ENCODE measurements around the gene SSH2. TPM values are rescaled to one million over a fixed set of nuclear protein-coding genes. Genes with fewer than 3 reads are reported as not detected.

SSH2 gene
- total RNA-seq, 4 donors from 2014 or later: 140 to 241 (median 172) TPM

DNA sequence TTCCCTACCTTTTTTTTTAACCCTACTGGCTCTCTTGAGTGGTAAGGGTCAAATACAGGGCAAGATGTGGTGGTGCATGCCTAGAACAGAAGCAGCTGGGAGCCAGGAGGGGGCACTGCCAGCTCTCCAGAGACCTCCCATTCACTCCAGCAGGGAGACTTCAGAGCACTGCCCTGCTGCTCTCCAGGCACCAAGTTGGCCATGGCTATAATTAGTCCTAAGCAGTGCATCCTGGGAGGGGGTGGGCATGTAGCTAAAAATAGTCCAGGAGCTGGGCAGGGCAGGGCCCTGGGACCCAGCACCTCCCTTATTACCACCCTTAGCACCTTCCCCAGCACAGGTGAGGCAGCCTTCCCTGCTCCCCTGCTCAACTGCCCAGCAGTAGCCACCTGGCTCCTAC, 310.8 kb downstream of the SSH2 start:
- DNase-seq (peak; percentile 73 to 92), ATAC-seq (peak; percentile 39 to 53)
- peak overlapping the region; percentile 98 to 100 (median 99) for H3K27ac ChIP-seq
- no peaks in the 10 kb centered on the region for H3K27me3 ChIP-seq
- peak overlapping the region; percentile 45 to 99 (median 92) for H3K4me3 ChIP-seq
- intact Hi-C loops (cut with DNase I; ENCODE audit: low total_unique reads) (loop anchor here (1.0 kb wide), 2 partner anchors 160 to 311 kb away; partner anchors contain the start of gene SSH2), in situ Hi-C loops (cut with MboI; ENCODE audit: low sequenced_read_pairs in 4 of 4) (loop anchor here in 3 of 4 donors (25.0 kb wide), 2 partner anchors 293 to 318 kb away; partner anchors contain the start of genes EFCAB5 (in 2 of the 3) and SSH2 (in 2 of the 3))
- H3K4me1 ChIP-seq: peaks cover 72% of the 10 kb centered on the region in 2 donors
- peak; percentile 81 to 82 for TF ChIP-seq POLR2A (IDR thresholded peaks at IDR 0.05)
- TF ChIP-seq, protein P1, sequence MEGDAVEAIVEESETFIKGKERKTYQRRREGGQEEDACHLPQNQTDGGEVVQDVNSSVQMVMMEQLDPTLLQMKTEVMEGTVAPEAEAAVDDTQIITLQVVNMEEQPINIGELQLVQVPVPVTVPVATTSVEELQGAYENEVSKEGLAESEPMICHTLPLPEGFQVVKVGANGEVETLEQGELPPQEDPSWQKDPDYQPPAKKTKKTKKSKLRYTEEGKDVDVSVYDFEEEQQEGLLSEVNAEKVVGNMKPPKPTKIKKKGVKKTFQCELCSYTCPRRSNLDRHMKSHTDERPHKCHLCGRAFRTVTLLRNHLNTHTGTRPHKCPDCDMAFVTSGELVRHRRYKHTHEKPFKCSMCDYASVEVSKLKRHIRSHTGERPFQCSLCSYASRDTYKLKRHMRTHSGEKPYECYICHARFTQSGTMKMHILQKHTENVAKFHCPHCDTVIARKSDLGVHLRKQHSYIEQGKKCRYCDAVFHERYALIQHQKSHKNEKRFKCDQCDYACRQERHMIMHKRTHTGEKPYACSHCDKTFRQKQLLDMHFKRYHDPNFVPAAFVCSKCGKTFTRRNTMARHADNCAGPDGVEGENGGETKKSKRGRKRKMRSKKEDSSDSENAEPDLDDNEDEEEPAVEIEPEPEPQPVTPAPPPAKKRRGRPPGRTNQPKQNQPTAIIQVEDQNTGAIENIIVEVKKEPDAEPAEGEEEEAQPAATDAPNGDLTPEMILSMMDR (IDR thresholded peaks at IDR 0.05 in 4 of 5, conservative IDR thresholded peaks at IDR 0.05 in 1 of 5): peak in 4 of 5 experiments; percentile 11 to 50 (median 32)
- H3K36me3 ChIP-seq: peaks cover 0 to 21% of the 10 kb centered on the region in 2 donors
- H3K9me3 ChIP-seq: no peaks in the 10 kb centered on the region

DNA sequence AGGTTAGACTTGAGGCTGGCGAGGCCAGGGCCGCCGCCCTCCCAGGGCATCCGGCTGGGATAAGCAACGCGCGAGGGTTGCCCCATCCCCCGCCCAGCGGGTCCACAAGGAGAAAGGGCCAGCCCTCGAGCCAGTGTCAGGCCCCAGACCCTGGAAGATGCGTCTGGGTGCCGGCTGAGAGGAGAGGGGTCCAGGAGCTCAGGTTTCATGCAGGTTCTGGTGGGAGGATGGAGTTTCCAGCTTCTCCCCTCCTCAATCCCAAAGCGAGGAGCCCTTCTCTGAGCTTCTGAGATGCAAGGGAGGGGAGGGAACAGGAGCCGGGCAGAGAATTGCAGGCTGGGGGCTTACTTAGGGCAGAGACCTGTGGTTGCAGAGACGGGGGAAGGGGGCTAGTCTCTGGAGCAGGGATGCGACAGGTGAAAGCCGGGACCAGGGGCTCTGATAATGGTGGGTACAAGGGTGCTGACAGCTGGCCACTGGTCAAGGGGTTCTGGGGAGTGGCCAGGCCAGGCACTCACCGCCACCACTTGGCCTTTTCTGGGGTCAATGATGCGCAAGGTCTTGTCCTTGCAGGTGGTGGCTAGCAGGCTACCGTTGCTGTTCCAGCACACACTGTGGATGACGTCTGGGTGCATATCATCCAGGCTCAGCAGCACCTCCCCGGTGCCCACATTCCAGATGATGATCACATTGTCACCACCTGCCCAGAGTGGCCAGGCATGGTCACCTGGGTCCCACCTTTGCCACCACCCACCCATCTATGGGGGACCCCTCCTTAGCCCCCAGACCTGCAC, 311.6 kb downstream of the SSH2 start:
- no peak for ATAC-seq
- intact Hi-C loops (cut with DNase I; ENCODE audit: low total_unique reads): loop anchor here (1.0 kb wide), 2 partner anchors 161 to 312 kb away; partner anchors contain the start of gene SSH2
- Histone ChIP-seq H3K27ac (peak overlapping the region; percentile 98 to 100 (median 99)), H3K27me3 (no peaks in the 10 kb centered on the region), H3K9me3 (no peaks in the 10 kb centered on the region), H3K4me3 (peak overlapping the region; percentile 32 to 94 (median 67)), H3K4me1 (peaks cover 79 to 80% of the 10 kb centered on the region in 2 donors), H3K36me3 (peaks cover 0 to 21% of the 10 kb centered on the region in 2 donors)
- TF ChIP-seq POLR2A (IDR thresholded peaks at IDR 0.05): no peak
- TF ChIP-seq, protein P1 (IDR thresholded peaks at IDR 0.05 in 4 of 5, conservative IDR thresholded peaks at IDR 0.05 in 1 of 5): no peak
- in situ Hi-C loops (cut with MboI; ENCODE audit: low sequenced_read_pairs in 4 of 4): loop anchor here in 3 of 4 donors (25.0 kb wide), 2 partner anchors 294 to 319 kb away; partner anchors contain the start of genes EFCAB5 (in 2 of the 3) and SSH2 (in 2 of the 3)
- DNase-seq: peak in 1 of 2 donors; percentile 38

DNA sequence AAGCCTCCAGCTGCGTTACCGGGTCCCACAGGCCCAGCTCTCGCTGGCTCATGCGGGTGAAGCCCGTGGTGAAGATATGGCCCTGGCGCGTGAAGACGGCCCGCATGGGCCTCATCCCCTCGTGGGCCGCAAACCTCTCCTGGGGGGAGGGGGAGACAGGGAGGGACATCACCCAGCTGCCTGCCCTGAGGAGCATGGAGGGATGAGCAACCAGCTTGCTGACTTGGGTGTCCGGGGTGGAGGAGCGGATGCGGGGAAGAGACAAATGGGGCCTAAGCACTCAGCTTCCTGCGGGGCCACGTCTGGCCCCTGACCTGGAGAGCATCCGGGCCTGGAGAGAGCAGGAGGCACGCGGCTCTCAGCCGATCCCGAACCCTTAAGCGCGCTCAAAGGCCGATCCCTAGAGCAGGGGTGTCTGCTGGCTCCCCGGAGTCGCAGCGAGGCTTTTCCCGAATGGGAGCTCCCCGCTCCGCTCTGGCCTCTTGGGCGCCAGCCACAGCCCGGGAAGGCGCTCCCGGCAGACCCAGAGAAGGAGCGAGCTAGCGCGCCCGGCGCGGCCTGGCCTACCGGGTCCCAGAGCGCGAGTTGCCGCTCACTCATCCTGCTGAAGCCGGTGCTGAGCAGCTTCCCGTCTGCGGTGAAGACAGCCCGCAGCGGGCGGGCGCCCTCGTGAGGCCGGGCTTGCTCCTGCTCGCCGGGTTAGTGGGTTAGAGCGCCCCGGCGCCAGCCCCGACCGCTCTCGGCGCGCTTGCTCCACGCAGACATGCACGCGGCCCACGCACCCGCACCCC, 312.4 kb downstream of the SSH2 start:
- Histone ChIP-seq H3K9me3 (no peaks in the 10 kb centered on the region), H3K4me3 (peak overlapping the region; percentile 32 to 94 (median 67)), H3K36me3 (peaks cover 0 to 21% of the 10 kb centered on the region in 2 donors), H3K27ac (peak overlapping the region; percentile 98 to 100 (median 99)), H3K27me3 (no peaks in the 10 kb centered on the region), H3K4me1 (peaks cover 74 to 83% of the 10 kb centered on the region in 2 donors)
- intact Hi-C loops (cut with DNase I; ENCODE audit: low total_unique reads): no loop called here
- ATAC-seq (no peak), DNase-seq (peak in 1 of 2 donors; percentile 63)
- TF ChIP-seq, protein P1 (IDR thresholded peaks at IDR 0.05 in 4 of 5, conservative IDR thresholded peaks at IDR 0.05 in 1 of 5): peak in 3 of 5 experiments; percentile 44 to 59 (median 51)
- TF ChIP-seq POLR2A (IDR thresholded peaks at IDR 0.05): no peak
- in situ Hi-C loops (cut with MboI; ENCODE audit: low sequenced_read_pairs in 4 of 4): loop anchor here in 3 of 4 donors (25.0 kb wide), 2 partner anchors 295 to 320 kb away; partner anchors contain the start of genes EFCAB5 (in 2 of the 3) and SSH2 (in 2 of the 3)

DNA sequence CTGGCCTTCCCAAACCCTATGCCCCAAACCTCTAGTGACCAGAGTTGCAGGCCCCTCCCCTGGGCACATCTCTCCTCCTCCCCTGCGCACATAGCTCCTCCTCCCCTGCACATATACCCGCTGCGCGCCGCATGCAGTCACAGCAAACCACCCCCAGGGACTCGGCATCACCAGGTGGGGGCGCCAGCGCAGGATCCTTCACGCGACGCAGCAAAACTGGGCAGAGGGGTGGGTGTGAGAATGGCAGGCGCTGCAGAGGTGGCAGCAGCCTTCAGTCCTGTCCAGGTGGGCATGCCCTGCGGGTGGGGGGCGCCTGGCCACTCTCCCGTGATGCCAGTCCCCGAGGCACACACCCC, 312.9 kb downstream of the SSH2 start:
- Histone ChIP-seq H3K9me3 (no peaks in the 10 kb centered on the region), H3K27me3 (no peaks in the 10 kb centered on the region), H3K4me1 (peaks cover 74 to 83% of the 10 kb centered on the region in 2 donors), H3K36me3 (peaks cover 0 to 21% of the 10 kb centered on the region in 2 donors), H3K4me3 (peak overlapping the region; percentile 32 to 94 (median 67)), H3K27ac (peak overlapping the region; percentile 98 to 100 (median 99))
- in situ Hi-C loops (cut with MboI; ENCODE audit: low sequenced_read_pairs in 4 of 4) (loop anchor here in 3 of 4 donors (25.0 kb wide), 2 partner anchors 295 to 320 kb away; partner anchors contain the start of genes EFCAB5 (in 2 of the 3) and SSH2 (in 2 of the 3)), intact Hi-C loops (cut with DNase I; ENCODE audit: low total_unique reads) (no loop called here)
- DNase-seq (peak in 1 of 2 donors; percentile 65), ATAC-seq (no peak)
- TF ChIP-seq POLR2A (IDR thresholded peaks at IDR 0.05): no peak
- TF ChIP-seq, protein P1 (IDR thresholded peaks at IDR 0.05 in 4 of 5, conservative IDR thresholded peaks at IDR 0.05 in 1 of 5): peak; percentile 16 to 55 (median 50)
